Activated CD4-positive, alpha-beta memory T cell treated with anti-CD3 and anti-CD28 coated beads for 36 hours (primary cell): Measurements from ENCODE around the gene FMN1. TPM values are rescaled to one million over a fixed set of nuclear protein-coding genes. Genes with fewer than 3 reads are reported as not detected.

Experiments
- CTCF ChIA-PET: fragments of 350-600 bp; sonication (Branson Sonifier 250); formaldehyde crosslinking; loops from one replicate; lab custom pipeline; 2021; ENCODE audit warnings: antibody characterized with exemption, inconsistent platforms; lab: Charles Lee
- POLR2A ChIA-PET: fragments of 350-600 bp; sonication (Branson Sonifier 250); formaldehyde crosslinking; loops from one replicate; lab custom pipeline; 2021; ENCODE audit warnings: antibody characterized with exemption; lab: Charles Lee
- DNase-seq: peaks from one replicate; pipeline ENCODE4 v3.0.0-alpha.2; 2020
- H3K27ac Mint-ChIP-seq: one replicate; pipeline ENCODE4 v1.8.0; 2021; ENCODE audit warnings: mixed read lengths
- H3K27me3 Mint-ChIP-seq: one replicate; pipeline ENCODE4 v1.8.0; 2021; ENCODE audit warnings: mixed read lengths
- H3K36me3 Mint-ChIP-seq: one replicate; pipeline ENCODE4 v1.8.0; 2021; ENCODE audit warnings: mixed read lengths
- H3K4me1 Mint-ChIP-seq: one replicate; pipeline ENCODE4 v1.8.0; 2021; ENCODE audit warnings: low read depth, mixed read lengths
- H3K4me3 Mint-ChIP-seq: one replicate; pipeline ENCODE4 v1.8.0; 2021; ENCODE audit warnings: mild to moderate bottlenecking, mixed read lengths
- H3K9me3 Mint-ChIP-seq: one replicate; pipeline ENCODE4 v1.8.0; 2021; ENCODE audit warnings: mixed read lengths
- intact Hi-C: fragments of 100-400 bp; cut with micrococcal nuclease; formaldehyde crosslinking; loops from one replicate; pipeline ENCODE4 v1.15.1; 2023
- total RNA-seq, 2 experiments: library from RNA; stranded (reverse); gene quantifications; one replicate each; pipeline ENCODE4 v1.2.3, GENCODE V29; 2021

The FMN1 gene
- total RNA-seq, 2 experiments from 2014 or later: 0.05 TPM; not detected in 1

GRCh38 chr15:32908135-32908801 lies 286.2 kb downstream of the FMN1 start:
- peaks cover under 1% of the 10 kb centered on the region for H3K27me3 Mint-ChIP-seq
- CTCF ChIA-PET: interaction anchor here (0.7 kb wide), 1 partner anchor 86 kb away, joined by 3 read pairs; no protein-coding TSS in a partner anchor
- H3K9me3 Mint-ChIP-seq: no peaks in the 10 kb centered on the region
- intact Hi-C loops: no loop called here
- H3K4me1 Mint-ChIP-seq: no peaks in the 10 kb centered on the region
- POLR2A ChIA-PET: no interaction called here
- no peak for DNase-seq
- no peaks in the 10 kb centered on the region for H3K36me3 Mint-ChIP-seq
- no peak overlapping the region for H3K27ac Mint-ChIP-seq
- H3K4me3 Mint-ChIP-seq: no peak overlapping the region

DNA sequence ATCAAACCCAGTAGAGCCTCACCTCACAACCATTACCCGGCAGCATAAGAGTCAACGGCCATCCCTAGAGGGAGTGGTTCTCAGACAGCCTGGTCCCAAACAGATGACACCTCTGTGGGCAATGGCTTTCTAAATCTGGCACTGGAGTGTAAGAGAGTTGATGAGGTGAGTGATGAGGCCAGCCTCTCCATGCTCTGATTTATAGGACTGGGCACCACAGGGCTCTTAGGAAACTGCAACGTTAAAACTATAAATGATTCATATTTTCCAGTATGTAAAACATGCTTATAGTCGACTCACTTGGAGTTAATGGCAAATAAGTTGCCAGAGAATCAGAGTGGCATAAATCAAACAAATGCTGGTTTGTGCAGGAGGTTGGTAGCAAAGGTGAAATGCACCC lies 289.0 kb downstream of the FMN1 start:
- DNase-seq: no peak
- H3K36me3 Mint-ChIP-seq: no peaks in the 10 kb centered on the region
- intact Hi-C loops: no loop called here
- H3K9me3 Mint-ChIP-seq: no peaks in the 10 kb centered on the region
- no peaks in the 10 kb centered on the region for H3K4me1 Mint-ChIP-seq
- H3K27me3 Mint-ChIP-seq: no peaks in the 10 kb centered on the region
- ChIA-PET POLR2A (no interaction called here), CTCF (no interaction called here)
- H3K27ac Mint-ChIP-seq: no peak overlapping the region
- no peak overlapping the region for H3K4me3 Mint-ChIP-seq

DNA sequence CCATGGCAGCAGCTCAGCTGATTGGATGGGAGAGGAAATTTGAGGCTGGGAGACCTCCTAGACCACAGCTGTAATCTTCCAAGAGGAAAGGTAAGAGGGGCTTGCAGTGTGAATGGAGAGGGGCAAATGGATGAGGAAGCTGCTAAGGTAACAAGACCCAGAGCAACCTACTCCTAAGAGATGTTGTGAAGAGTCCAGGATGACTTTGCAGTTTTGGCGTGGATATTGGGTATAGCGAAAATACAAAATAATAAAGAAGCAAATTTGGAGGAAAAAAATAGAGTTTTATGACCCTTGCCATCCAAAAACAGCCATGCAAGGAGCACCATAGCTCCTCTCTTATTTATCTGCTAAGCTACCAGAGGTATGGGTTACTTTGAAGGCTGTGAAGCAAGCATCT lies 290.1 kb downstream of the FMN1 start:
- Mint-ChIP-seq H3K27ac (no peak overlapping the region), H3K4me1 (no peaks in the 10 kb centered on the region), H3K4me3 (no peak overlapping the region), H3K27me3 (no peaks in the 10 kb centered on the region), H3K36me3 (no peaks in the 10 kb centered on the region), H3K9me3 (no peaks in the 10 kb centered on the region)
- POLR2A ChIA-PET: no interaction called here
- CTCF ChIA-PET: no interaction called here
- intact Hi-C loops: no loop called here
- no peak for DNase-seq

GRCh38 chr15:32903591-32904290 lies 290.8 kb downstream of the FMN1 start:
- POLR2A ChIA-PET: no interaction called here

GRCh38 chr15:32901995-32902394 lies 292.5 kb downstream of the FMN1 start:
- no peaks in the 10 kb centered on the region for H3K9me3 Mint-ChIP-seq
- H3K27me3 Mint-ChIP-seq: peaks cover 3% of the 10 kb centered on the region
- H3K36me3 Mint-ChIP-seq: no peaks in the 10 kb centered on the region
- no peaks in the 10 kb centered on the region for H3K4me1 Mint-ChIP-seq
- no peak overlapping the region for H3K4me3 Mint-ChIP-seq
- DNase-seq: no peak
- ChIA-PET CTCF (no interaction called here), POLR2A (no interaction called here)
- H3K27ac Mint-ChIP-seq: no peak overlapping the region
- intact Hi-C loops: no loop called here

More at GRCh38 chr15:32903591-32904290, 290.8 kb downstream of the FMN1 start:
- Mint-ChIP-seq H3K27ac (no peak overlapping the region), H3K9me3 (no peaks in the 10 kb centered on the region), H3K27me3 (peaks cover 3% of the 10 kb centered on the region), H3K36me3 (no peaks in the 10 kb centered on the region), H3K4me1 (no peaks in the 10 kb centered on the region), H3K4me3 (no peak overlapping the region)
- CTCF ChIA-PET: no interaction called here
- DNase-seq: no peak
- intact Hi-C loops: no loop called here

DNA sequence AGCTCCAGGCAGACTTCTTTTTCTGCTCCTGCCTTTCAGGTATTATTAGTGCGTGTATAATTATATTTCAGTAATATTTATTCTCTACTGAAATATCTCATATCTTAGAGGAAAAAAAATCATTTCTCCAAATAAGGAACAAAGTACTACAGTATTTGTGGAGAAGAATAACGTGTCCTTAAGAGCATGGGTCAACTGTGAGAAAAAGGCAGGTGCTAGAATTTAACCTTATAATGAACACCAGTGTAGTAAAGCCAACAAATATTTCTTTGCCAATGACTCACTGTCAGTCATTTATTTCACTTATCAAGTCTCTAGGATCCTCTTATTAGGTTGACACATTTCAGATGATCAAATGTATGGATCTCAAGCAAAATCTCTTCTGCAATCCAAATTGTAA lies 293.3 kb downstream of the FMN1 start:
- Mint-ChIP-seq H3K4me3 (no peak overlapping the region), H3K27ac (no peak overlapping the region), H3K9me3 (no peaks in the 10 kb centered on the region), H3K27me3 (peaks cover 3% of the 10 kb centered on the region), H3K36me3 (no peaks in the 10 kb centered on the region), H3K4me1 (no peaks in the 10 kb centered on the region)
- no peak for DNase-seq
- POLR2A ChIA-PET: no interaction called here
- CTCF ChIA-PET: no interaction called here
- intact Hi-C loops: no loop called here

DNA sequence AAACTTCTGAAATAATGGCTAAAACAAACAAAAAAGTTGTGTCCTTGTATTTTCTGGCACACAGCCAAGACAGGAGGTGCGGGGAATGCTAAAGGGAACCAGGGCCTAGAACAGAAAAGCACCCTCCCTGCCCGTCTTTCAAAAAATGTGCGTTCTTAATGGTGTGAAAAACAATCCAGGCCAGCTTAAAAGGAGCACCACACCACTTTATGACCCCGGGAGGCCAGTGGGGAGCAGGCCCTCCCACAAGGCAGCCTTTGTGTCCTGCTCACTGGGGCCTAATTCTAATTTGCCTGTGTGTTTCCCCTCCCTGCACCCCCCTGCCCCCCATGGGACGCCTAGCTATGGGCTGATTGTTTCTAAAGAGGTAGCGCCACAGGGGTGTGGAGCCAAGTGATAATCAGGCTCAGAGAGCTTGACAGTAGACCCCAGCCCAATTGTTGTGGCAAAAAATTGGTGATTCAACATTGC lies 295.4 kb downstream of the FMN1 start:
- H3K9me3 Mint-ChIP-seq: no peaks in the 10 kb centered on the region
- POLR2A ChIA-PET: no interaction called here
- H3K4me1 Mint-ChIP-seq: no peaks in the 10 kb centered on the region
- CTCF ChIA-PET: interaction anchor here (1.1 kb wide), 1 partner anchor 236 kb away, joined by 3 read pairs; no protein-coding TSS in a partner anchor
- no peaks in the 10 kb centered on the region for H3K36me3 Mint-ChIP-seq
- H3K4me3 Mint-ChIP-seq: no peak overlapping the region
- no peak for DNase-seq
- no peak overlapping the region for H3K27ac Mint-ChIP-seq
- intact Hi-C loops: no loop called here
- peaks cover 3% of the 10 kb centered on the region for H3K27me3 Mint-ChIP-seq

- no peak overlapping the region for H3K4me3 Mint-ChIP-seq
- no peaks in the 10 kb centered on the region for H3K9me3 Mint-ChIP-seq
- H3K36me3 Mint-ChIP-seq: no peaks in the 10 kb centered on the region
- no peak overlapping the region for H3K27ac Mint-ChIP-seq
- CTCF ChIA-PET: no interaction called here
- H3K27me3 Mint-ChIP-seq: peaks cover 3% of the 10 kb centered on the region
- intact Hi-C loops: no loop called here
- POLR2A ChIA-PET: no interaction called here
- DNase-seq: no peak
- H3K4me1 Mint-ChIP-seq: no peaks in the 10 kb centered on the region
Measured at GRCh38 chr15:32898414-32898813, 296.1 kb downstream of the FMN1 start.

DNA sequence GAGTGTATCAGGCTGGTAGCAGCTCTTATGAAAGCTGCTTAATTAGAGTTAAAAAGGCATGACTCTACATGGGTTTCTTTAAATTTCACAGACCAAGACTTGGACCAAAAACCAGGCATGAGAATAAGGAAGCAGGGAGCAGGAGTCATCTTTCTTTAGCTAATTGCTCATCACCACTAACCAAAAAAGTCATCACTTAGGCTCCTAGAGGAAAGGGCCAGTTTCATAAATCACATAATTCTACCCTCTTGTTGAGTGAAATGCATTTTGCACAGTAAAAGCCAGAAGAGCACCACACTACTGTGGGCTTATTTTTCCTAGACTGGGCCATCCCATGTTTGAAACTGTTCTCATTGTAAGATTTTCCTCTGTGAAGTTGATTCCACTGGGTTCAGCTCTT lies 301.1 kb downstream of the FMN1 start:
- Mint-ChIP-seq H3K27ac (no peak overlapping the region), H3K4me3 (no peak overlapping the region), H3K9me3 (no peaks in the 10 kb centered on the region), H3K27me3 (no peaks in the 10 kb centered on the region), H3K4me1 (no peaks in the 10 kb centered on the region), H3K36me3 (no peaks in the 10 kb centered on the region)
- POLR2A ChIA-PET: no interaction called here
- no peak for DNase-seq
- CTCF ChIA-PET: no interaction called here
- intact Hi-C loops: no loop called here

DNA sequence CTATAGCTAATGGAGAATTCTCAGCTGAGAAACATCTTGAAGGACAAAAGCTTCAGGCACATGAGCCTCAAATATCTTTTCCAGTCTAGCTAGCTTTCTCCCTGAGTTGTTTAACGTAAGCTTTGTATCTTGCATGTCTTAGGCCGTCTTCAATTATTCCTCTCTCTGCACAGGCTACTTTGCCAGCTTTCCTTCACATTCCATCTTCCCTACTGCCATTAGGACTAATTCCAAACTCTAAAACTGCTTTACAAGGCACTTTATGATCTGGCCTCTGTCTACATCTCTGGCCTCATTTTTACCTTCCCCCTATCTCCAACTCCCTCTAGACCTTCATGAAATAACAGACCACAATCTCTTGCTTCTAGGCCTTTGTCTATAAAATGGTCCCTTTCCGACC lies 305.3 kb downstream of the FMN1 start:
- Mint-ChIP-seq H3K27me3 (no peaks in the 10 kb centered on the region), H3K9me3 (no peaks in the 10 kb centered on the region), H3K4me3 (no peak overlapping the region), H3K27ac (no peak overlapping the region), H3K4me1 (no peaks in the 10 kb centered on the region), H3K36me3 (no peaks in the 10 kb centered on the region)
- intact Hi-C loops: no loop called here
- ChIA-PET POLR2A (no interaction called here), CTCF (no interaction called here)
- DNase-seq: no peak

- POLR2A ChIA-PET: no interaction called here
- intact Hi-C loops: no loop called here
Measured at GRCh38 chr15:32888221-32888761, 306.2 kb downstream of the FMN1 start.

GRCh38 chr15:32887090-32887489 lies 307.4 kb downstream of the FMN1 start:
- Mint-ChIP-seq H3K4me1 (no peaks in the 10 kb centered on the region), H3K27ac (no peak overlapping the region), H3K27me3 (no peaks in the 10 kb centered on the region), H3K4me3 (no peak overlapping the region), H3K36me3 (no peaks in the 10 kb centered on the region), H3K9me3 (no peaks in the 10 kb centered on the region)
- DNase-seq: no peak
- ChIA-PET CTCF (no interaction called here), POLR2A (no interaction called here)
- intact Hi-C loops: no loop called here

More at GRCh38 chr15:32888221-32888761, 306.2 kb downstream of the FMN1 start:
- H3K27ac Mint-ChIP-seq: no peak overlapping the region
- H3K4me1 Mint-ChIP-seq: no peaks in the 10 kb centered on the region
- no peak for DNase-seq
- no peaks in the 10 kb centered on the region for H3K36me3 Mint-ChIP-seq
- no peaks in the 10 kb centered on the region for H3K9me3 Mint-ChIP-seq
- CTCF ChIA-PET: interaction anchor here (0.8 kb wide), 1 partner anchor 33 kb away, joined by 3 read pairs; no protein-coding TSS in a partner anchor
- no peaks in the 10 kb centered on the region for H3K27me3 Mint-ChIP-seq
- no peak overlapping the region for H3K4me3 Mint-ChIP-seq
